Hippocampal formation (tissue), 2 donors: ENCODE data around the gene ZNF488.

Experiments
- DNase-seq, 2 donors: peaks; one replicate each; lab custom pipeline; 2025; lab: John Stamatoyannopoulos, UW

ZNF488 gene

DNA sequence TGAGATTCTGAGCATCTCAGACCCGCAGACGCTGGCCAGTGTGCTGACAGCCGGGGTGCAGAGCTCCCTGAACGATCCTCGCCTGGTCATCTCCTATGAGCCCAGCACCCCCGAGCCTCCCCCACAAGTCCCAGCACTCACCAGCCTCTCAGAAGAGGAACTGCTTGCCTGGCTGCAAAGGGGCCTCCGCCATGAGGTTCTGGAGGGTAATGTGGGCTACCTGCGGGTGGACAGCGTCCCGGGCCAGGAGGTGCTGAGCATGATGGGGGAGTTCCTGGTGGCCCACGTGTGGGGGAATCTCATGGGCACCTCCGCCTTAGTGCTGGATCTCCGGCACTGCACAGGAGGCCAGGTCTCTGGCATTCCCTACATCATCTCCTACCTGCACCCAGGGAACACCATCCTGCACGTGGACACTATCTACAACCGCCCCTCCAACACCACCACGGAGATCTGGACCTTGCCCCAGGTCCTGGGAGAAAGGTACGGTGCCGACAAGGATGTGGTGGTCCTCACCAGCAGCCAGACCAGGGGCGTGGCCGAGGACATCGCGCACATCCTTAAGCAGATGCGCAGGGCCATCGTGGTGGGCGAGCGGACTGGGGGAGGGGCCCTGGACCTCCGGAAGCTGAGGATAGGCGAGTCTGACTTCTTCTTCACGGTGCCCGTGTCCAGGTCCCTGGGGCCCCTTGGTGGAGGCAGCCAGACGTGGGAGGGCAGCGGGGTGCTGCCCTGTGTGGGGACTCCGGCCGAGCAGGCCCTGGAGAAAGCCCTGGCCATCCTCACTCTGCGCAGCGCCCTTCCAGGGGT lies 35.2 kb downstream of the ZNF488 start:
- DNase-seq: no peak

DNA sequence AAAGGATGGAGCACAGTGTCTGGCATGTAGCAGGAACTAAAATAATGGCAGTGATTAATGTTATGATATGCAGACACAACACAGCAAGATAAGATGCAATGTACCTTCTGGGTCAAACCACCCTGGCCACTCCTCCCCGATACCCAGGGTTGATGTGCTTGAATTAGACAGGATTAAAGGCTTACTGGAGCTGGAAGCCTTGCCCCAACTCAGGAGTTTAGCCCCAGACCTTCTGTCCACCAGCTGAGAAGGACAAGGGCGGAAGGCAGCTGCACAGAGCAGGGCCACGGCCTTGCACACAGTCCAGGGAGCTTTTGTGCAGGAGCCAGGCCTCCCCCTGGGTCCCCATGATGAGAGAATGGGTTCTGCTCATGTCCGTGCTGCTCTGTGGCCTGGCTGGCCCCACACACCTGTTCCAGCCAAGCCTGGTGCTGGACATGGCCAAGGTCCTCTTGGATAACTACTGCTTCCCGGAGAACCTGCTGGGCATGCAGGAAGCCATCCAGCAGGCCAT lies 35.9 kb downstream of the ZNF488 start, which contains the start of gene RBP3:
Gene RBP3 (plus strand): TSS at position 226 of the 514 bp plus-strand sequence. CDS start 122 bp downstream, at position 348.
- no peak for DNase-seq

DNA sequence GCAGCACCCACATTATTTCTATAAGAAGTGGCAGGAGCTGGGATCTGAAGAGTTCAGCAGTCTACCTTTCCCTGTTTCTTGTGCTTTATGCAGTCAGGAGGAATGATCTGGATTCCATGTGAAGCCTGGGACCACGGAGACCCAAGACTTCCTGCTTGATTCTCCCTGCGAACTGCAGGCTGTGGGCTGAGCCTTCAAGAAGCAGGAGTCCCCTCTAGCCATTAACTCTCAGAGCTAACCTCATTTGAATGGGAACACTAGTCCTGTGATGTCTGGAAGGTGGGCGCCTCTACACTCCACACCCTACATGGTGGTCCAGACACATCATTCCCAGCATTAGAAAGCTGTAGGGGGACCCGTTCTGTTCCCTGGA lies 36.8 kb downstream of the ZNF488 start:
- DNase-seq: no peak

DNA sequence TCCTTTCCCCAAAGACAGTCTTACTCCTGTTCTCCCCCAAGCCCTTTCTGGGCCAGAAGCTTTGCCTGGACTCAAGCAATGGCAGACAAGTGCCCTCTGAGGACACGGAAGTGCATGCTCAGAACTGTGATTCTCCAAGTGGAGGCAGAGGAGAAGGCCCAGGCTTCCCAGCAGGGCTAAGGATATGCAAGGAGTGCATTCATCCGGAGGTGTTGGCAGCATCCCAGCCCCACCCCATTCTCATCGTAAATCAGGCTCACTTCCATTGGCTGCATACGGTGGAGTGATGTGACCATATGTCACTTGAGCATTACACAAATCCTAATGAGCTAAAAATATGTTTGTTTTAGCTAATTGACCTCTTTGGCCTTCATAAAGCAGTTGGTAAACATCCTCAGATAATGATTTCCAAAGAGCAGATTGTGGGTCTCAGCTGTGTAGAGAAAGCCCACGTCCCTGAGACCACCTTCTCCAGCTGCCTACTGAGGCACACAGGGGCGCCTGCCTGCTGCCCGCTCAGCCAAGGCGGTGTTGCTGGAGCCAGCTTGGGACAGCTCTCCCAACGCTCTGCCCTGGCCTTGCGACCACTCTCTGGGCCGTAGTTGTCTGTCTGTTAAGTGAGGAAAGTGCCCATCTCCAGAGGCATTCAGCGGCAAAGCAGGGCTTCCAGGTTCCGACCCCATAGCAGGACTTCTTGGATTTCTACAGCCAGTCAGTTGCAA lies 37.4 kb downstream of the ZNF488 start:
- DNase-seq: no peak

DNA sequence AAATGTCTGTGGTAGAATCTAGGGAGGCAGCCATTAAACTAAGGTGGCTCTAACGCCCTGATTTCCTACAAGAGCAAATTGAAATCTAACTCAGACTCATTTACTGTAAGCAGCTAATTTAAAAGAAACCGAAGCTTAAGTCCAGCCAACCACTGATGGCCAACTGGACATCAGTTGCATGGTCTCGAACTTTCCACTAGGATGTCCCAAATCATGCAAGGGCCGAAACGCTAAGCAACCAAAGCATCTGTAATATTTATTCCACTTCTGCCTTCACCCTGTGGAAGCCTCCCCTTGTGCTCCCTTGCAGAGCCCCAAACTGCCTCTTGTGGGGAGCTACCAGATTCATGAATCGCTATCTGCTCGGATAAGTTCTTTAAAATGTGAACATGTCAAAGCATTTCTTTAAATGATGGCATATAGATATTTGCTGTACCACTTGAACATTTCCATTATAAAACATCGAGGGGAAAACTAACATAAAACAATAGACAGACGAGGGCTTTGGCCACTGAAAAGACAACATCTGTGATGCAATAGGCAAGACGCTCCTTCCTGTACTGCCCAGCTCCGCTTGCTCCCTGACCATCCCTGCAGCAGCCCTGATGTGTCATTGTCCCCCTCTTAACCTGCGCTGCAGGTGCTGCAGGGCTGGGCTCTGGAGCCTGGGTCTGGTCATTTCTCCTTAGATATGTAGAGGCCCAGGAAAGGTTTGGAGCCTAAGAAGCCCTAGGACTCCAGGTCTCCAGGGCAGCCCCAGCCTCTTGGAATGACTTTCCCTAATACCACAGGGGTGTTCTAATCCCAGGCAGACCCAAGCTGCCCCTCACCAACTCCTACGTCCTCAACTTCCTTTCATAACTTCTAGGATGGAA lies 38.9 kb downstream of the ZNF488 start:
- DNase-seq: no peak

DNA sequence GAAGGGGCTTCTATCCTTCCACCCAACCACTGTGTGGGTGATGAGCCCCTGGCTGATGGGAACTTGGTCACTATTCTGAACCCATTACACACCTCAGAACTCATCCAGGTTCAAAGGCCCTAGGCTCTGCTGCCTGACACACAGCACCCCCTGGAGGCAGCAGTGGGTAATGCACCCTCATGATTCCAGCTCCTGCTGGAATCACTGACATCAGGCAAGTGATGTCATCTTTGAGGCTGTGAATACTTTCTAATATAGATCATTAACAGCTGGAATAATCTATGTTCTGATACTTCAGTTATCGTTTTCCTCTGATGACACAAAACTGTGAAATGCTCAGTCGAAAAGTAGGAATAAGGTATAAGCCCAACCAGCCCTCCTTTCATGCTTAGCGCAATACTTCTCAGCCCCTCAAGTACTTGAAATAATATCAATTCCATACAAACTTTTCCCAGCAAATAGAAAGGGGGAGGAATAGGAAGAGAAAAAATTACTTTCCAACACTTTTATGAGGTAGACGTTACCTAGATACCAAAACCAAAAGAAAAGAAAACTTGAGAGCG lies 43.4 kb downstream of the ZNF488 start:
- DNase-seq: peak in 1 of 2 donors; percentile 29

DNA sequence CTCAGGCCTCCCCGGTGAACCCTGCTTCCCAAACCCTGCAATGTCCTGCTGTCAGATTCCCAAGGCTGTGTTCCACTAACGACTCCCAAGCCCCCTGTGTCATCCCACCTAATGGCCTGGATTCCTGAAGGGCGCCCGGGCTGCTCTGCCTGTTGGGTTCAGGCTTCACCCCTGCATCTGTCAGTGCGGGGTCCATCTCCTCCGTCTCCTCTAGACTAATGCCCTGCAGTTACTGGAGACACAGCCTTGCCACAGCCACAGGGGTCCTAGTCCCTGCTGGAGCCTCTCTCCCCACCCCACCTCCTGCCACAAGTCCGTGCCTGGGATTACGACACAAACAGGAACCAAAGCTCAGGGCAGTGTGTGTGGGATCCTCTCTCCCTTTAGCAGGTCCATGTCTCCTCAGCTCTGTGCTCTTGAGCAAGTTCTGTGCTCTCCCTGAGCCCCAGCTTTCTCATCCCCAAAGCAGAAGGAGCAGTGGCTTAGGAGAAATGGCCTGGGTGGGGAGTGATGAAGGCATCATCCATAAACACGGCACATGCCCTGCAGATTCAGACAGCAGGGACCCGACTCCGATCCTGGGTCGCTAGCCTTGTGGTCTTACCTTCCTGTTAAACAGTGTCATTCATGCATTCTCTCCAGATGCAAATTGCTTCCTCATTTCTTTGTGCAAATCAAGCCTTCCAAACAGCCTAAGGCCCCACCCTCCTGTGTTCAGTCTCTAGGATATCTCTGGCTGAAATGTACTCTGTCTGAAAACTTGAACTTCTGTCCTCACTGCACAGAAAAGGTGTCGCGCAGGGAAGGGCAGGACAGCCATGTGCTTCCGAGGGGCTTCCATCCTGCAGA lies 44.1 kb downstream of the ZNF488 start:
- no peak for DNase-seq

DNA sequence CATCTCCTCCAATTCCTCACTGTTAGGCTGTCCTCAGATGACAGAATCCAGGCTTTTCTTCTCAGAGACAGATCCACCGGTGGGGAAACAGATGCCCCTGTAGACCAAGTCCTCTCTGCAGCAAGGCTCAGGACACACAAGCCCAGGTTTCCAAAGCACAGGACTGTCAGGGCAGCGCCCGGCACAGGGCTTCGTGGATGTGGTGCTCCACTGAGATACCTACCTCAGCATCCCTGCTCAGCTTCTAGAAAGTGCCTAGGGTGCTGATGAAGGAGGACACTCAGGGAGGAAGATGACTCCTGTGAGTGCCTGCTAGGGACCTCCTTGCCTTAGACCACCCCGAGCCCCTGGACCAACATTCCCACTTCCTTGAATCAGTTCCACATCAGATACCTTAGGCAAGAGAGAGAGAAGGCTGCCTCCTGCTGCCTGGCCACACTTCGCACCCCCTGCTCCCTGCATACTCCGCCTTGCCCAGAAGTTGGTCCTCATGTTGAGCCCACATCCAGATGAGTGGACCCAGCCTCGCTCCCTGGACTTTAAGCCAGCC lies 44.8 kb downstream of the ZNF488 start:
- no peak for DNase-seq

DNA sequence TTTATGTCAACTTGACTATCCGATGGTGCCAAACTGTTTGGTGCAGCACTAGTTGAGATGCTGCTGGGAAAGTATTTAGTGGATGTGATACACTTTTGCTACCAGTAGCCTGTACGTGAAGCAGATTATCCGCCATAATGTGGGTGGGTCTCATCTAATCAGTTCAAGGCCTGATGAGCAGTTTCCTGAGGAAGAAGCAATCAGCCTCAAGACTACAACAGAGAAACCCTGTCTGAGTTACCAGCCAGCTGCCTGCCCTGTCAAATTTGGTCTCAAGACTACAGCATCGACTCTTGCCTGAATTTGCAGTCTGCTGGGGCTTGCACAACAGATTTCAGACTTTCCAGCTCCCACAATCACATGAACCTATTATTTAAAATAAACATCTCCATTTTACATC lies 46.8 kb downstream of the ZNF488 start:
- no peak for DNase-seq

DNA sequence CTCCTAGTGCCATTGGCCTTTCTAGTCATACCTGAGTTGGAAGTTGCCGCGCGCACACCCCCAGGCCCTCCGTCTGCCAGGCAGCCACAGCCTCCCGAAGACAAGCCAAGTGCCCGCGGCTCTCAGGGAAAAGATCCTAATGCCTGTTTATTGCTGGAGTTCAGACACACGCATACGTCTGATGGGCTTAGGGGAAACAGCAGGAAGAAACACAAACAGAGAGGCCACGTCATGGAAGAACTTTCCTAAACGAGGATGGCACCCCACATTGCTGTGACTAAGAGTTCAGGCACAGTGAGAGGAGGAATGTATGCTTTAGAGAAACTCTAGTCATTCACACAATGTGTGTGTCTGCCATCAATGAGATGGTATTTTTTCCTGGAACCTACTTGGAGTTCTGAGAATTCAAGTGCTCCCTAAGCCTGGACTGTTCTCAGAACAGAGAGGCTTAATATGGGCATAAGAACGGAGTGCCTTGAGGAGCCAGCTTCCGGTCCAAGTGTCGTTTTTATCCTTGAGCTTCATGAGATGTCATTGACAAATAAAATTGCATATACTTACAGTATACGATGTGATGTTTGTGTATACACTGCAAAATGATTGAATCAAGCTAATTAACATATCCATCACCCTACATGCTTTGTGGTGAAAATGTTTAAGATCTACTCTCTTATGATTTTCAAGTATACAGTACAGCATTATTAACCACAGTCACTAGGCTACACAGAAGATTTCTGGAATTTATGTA lies 47.5 kb downstream of the ZNF488 start:
- DNase-seq: no peak

DNA sequence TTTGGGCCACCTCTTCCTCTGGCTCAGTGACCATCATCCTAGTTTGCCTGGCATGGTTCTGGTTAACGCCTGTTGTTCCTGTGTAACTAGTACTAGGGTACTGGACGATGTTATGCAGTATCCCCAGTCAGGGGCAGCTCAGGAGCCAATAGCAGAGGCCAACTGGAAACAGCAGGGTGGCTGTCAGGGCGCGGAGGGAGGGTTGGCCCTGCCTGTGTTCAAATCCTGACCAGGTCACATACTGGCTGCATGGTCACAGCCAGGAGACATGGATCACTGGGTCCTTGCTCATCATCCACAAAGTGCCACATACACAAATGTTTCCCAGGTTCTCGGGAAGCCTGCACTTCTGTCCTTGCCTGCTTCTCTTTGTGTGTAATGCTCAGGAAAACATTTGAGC lies 48.2 kb downstream of the ZNF488 start:
- no peak for DNase-seq

DNA sequence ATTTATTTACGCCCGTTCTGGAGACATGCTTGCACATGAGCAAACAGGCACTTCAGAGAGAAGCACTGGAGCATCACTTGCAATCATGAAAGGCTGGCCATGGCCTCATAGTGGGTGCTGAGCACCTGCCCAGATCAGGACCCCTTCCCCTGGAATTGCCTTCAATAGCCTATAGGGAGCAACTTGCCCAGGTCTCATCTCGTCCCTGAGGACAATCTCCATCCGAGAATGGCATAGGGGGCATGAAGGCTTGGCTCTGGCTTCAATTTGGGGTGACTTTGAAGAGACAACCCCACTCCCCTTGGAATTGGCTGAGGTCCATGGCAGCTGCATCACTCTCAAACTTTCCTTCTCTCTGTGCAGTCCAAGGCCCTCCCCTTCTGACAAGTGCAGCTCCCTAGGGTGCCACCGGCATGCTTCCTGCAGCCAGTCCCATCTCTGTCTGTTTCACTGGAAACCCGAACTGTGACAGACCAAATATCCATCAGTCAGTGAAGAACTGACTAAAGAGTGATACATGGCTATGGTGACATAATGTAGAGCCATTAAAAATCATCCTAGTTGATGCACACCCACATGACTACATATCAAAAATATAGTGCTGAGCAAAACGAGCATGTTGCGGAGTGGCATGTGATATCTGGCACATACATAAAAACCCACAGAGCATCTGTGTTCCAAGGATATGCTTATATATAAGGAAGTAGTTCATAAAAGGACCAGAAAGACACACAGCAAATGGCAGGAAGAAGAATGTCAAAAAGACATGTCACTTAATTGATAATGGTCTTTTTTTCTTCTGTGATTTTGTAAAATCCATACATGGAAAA lies 49.4 kb downstream of the ZNF488 start:
- no peak for DNase-seq

DNA sequence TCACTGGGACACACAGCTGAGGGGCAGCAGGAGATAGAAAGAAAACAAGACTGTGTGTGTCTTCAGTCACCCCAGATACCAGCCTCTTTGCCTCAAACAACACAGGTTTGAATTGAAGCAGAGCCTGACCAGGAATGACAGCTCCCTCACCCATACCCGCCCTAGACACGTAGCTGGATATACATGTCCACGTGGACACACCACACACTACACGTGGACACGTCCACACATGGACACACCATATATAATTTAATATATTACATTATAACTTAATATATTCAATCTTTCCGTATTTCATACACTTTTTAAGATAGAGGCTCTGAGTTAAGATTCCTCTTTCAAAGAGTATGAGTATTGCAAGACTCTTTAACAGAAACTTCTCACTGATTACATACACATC lies 50.6 kb downstream of the ZNF488 start:
- DNase-seq: no peak

DNA sequence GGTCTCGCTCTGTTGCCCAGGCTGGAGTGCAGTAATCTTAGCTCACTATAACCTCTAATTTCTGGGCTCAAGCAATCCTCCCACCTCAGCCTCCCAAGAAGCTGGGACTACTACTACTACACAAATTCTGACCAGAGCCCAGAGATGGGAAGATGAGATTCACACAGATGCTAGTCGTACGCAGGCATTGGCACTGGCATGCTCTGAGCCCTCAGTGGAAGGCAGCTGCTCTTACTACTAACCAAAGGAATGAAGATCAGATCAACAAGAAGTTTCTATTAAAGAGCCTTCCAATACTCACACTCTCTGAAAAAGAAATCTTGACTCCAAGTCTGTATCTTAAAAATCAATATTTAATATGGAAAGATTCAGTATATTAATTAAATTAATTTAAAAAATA lies 51.1 kb downstream of the ZNF488 start:
- no peak for DNase-seq

DNA sequence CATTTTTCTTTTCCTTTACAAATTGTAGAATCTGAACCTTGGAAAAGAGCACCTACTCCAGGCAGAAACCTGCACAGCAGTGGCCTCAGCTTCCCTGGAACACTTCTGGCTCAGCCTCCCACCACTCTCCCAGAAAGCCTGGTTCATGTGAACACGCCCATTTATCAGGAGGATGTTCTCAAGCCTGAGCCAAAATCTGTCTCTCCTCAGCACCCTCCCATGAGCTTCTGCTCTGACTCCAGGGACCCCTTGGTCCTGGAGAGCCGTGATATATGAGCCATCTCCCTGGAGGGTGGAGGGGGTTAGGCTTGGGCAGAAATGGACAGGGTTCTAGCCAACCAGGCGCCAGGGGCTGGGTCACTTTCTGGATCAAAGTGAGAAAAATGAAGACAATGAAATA lies 51.7 kb downstream of the ZNF488 start:
- no peak for DNase-seq

DNA sequence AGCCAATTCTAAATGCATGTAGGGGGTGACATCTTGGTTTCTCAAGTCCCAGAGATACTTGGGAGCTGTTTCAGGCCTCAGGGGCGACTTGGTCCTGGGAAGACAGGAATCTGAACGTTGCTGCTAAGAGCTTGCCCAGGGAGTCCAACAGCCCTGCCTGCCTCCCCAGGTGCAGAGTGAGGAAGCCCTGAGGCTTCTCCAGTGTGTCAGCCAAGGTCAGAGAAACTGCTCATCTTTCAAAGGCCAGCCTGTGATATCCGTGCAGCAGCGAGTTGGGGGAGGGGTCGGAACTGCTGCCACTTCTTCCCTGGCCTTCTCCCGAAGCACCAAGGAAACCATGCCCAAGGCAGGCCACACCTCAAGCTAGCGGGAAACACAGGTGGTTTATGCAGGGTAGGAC lies 52.1 kb downstream of the ZNF488 start:
- no peak for DNase-seq

DNA sequence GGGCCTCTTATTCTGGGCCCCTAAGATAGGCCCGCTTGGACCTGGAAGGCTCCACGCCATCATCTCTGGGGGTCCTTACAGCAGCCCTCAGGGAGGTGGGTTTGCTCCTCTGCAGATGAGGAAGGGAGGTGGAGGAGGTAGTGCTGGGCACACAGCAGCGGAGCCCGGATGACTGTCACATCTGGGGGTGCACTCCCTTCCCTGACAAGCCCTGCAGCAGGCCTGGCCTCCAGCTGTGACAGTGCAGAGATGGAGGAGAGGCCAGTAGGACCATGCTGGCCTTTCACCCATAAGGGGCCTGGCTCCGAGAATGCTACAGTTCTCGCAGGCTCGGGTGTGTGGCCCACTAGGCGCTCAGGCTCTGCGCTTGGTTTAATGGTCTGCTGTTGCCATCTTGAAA lies 52.6 kb downstream of the ZNF488 start:
- no peak for DNase-seq

DNA sequence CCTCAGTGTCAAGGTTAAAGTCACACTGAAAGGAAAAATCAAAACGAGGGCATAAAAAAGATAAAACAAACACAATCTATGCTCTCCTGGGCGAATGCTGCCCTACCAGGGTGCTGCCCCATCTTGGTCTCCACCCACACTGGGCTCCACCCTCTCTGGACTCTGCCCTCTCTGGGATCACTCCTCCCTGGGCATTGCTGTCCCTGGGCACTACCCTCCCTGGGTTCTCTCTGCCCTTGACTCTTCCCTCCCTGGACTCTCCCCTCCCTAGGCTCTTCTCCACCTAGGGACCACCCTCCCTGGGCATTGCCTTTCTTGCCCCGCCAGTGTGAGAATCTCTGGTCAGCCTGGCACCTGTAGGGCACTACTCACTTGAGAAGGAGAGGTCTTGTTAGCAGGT lies 53.3 kb downstream of the ZNF488 start:
- DNase-seq: no peak

DNA sequence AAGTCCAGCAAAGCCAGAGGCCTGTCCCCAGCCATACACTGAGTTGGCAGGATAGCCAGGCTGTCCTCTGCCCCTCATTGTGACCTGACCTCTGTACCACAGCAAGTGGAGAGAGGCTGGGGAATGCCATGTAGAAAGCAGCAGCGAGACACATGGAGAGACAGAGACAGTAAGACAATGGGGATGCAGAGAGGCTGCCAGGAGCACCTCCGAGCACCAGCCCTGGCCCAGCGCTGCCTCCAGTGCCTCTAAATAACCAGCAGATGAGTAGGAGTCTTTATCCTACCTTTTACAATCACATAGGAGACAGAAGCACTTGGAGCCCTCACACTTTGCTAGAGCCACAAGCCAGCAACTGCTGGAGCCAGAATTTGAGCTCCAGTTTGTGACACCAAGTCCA lies 53.7 kb downstream of the ZNF488 start:
- DNase-seq: no peak
